Measurements from ENCODE around the gene DGAT2. TPM values are rescaled to one million over a fixed set of nuclear protein-coding genes. Genes with fewer than 3 reads are reported as not detected.

Gene DGAT2
- total and polyA plus RNA-seq, 8 donors: 0.56 to 15.7 (median 2.2) TPM

- intact Hi-C loops (cut with DNase I): no loop called here
- ATAC-seq: no peak
- TF ChIP-seq, protein P1, sequence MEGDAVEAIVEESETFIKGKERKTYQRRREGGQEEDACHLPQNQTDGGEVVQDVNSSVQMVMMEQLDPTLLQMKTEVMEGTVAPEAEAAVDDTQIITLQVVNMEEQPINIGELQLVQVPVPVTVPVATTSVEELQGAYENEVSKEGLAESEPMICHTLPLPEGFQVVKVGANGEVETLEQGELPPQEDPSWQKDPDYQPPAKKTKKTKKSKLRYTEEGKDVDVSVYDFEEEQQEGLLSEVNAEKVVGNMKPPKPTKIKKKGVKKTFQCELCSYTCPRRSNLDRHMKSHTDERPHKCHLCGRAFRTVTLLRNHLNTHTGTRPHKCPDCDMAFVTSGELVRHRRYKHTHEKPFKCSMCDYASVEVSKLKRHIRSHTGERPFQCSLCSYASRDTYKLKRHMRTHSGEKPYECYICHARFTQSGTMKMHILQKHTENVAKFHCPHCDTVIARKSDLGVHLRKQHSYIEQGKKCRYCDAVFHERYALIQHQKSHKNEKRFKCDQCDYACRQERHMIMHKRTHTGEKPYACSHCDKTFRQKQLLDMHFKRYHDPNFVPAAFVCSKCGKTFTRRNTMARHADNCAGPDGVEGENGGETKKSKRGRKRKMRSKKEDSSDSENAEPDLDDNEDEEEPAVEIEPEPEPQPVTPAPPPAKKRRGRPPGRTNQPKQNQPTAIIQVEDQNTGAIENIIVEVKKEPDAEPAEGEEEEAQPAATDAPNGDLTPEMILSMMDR (IDR thresholded peaks at IDR 0.05): no peak
- H3K27me3 ChIP-seq: no peaks in the 10 kb centered on the region
- H3K9me3 ChIP-seq: no peaks in the 10 kb centered on the region
- no peaks in the 10 kb centered on the region for H3K36me3 ChIP-seq
- 69 to 70% methylated on average over 2 of the region's 2 CpGs for WGBS, 2 donors
- no peak overlapping the region for H3K27ac ChIP-seq
- FAIRE-seq: no peak
- H3K4me1 ChIP-seq: no peaks in the 10 kb centered on the region
- DNase-seq: no peak
- H3K4me3 ChIP-seq: no peak overlapping the region
Measured at GRCh38 chr11:75757651-75758050, 10.9 kb upstream of the DGAT2 start.

GRCh38 chr11:75759832-75760231 lies 8.7 kb upstream of the DGAT2 start:
- FAIRE-seq (no peak), ATAC-seq (peak in 1 of 4 donors; percentile 14), DNase-seq (no peak)
- WGBS, 2 donors: 75 to 82% methylated on average over 4 of the region's 4 CpGs
- H3K27ac ChIP-seq: no peak overlapping the region
- intact Hi-C loops (cut with DNase I): no loop called here
- H3K36me3 ChIP-seq: no peaks in the 10 kb centered on the region
- TF ChIP-seq, protein P1 (IDR thresholded peaks at IDR 0.05): no peak
- no peak overlapping the region for H3K4me3 ChIP-seq
- no peaks in the 10 kb centered on the region for H3K4me1 ChIP-seq
- H3K27me3 ChIP-seq: no peaks in the 10 kb centered on the region
- no peaks in the 10 kb centered on the region for H3K9me3 ChIP-seq

GRCh38 chr11:75760243-75760642 lies 8.3 kb upstream of the DGAT2 start:
- Histone ChIP-seq H3K9me3 (no peaks in the 10 kb centered on the region), H3K4me1 (no peaks in the 10 kb centered on the region), H3K27me3 (no peaks in the 10 kb centered on the region), H3K36me3 (no peaks in the 10 kb centered on the region), H3K27ac (no peak overlapping the region), H3K4me3 (no peak overlapping the region)
- TF ChIP-seq, protein P1 (IDR thresholded peaks at IDR 0.05): no peak
- no peak for ATAC-seq
- FAIRE-seq: no peak
- intact Hi-C loops (cut with DNase I): no loop called here
- DNase-seq: no peak

- no peak overlapping the region for H3K27ac ChIP-seq
- no peak overlapping the region for H3K4me3 ChIP-seq
- H3K27me3 ChIP-seq: no peaks in the 10 kb centered on the region
- 92 to 95% methylated on average over 3 of the region's 3 CpGs for WGBS, 2 donors
- ATAC-seq: no peak
- DNase-seq: no peak
- H3K9me3 ChIP-seq: no peaks in the 10 kb centered on the region
- no peaks in the 10 kb centered on the region for H3K4me1 ChIP-seq
- no peaks in the 10 kb centered on the region for H3K36me3 ChIP-seq
- TF ChIP-seq, protein P1 (IDR thresholded peaks at IDR 0.05): no peak
- FAIRE-seq: no peak
- intact Hi-C loops (cut with DNase I): no loop called here
Measured at GRCh38 chr11:75760710-75761493, 7.7 kb upstream of the DGAT2 start.

DNA sequence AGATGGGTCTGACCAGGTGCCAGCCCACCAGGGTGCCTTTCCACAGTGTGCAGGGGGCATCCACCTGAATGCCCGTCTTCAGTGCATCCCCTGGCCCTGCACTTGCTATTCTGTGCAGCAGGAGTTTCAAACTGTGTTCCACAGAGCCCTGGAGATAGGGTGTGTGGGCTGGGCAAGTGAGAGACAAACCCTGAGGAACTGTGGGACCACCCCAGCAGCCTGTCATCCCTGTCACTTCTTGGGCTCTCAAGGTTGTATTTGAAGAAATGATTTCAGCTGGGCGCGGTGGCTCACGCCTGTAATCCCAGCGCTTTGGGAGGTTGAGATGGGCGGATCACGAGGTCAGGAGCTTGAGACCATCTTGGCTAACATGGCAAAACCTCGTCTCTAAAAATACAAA lies 6.4 kb upstream of the DGAT2 start:
- TF ChIP-seq, protein P1 (IDR thresholded peaks at IDR 0.05): no peak
- DNase-seq (no peak), FAIRE-seq (no peak), ATAC-seq (no peak)
- intact Hi-C loops (cut with DNase I): no loop called here
- Histone ChIP-seq H3K4me1 (no peaks in the 10 kb centered on the region), H3K4me3 (no peak overlapping the region), H3K9me3 (no peaks in the 10 kb centered on the region), H3K36me3 (no peaks in the 10 kb centered on the region), H3K27ac (no peak overlapping the region), H3K27me3 (no peaks in the 10 kb centered on the region)
- WGBS, 2 donors: 92% methylated on average over 8 of the region's 8 CpGs
